ENCODE results near the gene LRP5.

The LRP5 gene

GRCh38 chr11:68380786-68381622, 68.6 kb downstream of the LRP5 start:
- Histone ChIP-seq H3K27ac (no peak overlapping the region), H3K9me3 (no peaks in the 10 kb centered on the region), H3K4me3 (ENCODE audit: low read depth in 1 of 2, low read length in 1 of 2) (no peak overlapping the region), H3K36me3 (no peaks in the 10 kb centered on the region), H3K4me1 (ENCODE audit: control insufficient read depth in 1 of 2, insufficient read depth in 1 of 2, low read depth in 1 of 2, low read length in 1 of 2) (peaks cover 5 to 6% of the 10 kb centered on the region in 2 experiments), H3K27me3 (peaks cover 32% of the 10 kb centered on the region)
- TF ChIP-seq, protein P1, sequence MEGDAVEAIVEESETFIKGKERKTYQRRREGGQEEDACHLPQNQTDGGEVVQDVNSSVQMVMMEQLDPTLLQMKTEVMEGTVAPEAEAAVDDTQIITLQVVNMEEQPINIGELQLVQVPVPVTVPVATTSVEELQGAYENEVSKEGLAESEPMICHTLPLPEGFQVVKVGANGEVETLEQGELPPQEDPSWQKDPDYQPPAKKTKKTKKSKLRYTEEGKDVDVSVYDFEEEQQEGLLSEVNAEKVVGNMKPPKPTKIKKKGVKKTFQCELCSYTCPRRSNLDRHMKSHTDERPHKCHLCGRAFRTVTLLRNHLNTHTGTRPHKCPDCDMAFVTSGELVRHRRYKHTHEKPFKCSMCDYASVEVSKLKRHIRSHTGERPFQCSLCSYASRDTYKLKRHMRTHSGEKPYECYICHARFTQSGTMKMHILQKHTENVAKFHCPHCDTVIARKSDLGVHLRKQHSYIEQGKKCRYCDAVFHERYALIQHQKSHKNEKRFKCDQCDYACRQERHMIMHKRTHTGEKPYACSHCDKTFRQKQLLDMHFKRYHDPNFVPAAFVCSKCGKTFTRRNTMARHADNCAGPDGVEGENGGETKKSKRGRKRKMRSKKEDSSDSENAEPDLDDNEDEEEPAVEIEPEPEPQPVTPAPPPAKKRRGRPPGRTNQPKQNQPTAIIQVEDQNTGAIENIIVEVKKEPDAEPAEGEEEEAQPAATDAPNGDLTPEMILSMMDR (IDR thresholded peaks at IDR 0.05): no peak

DNA sequence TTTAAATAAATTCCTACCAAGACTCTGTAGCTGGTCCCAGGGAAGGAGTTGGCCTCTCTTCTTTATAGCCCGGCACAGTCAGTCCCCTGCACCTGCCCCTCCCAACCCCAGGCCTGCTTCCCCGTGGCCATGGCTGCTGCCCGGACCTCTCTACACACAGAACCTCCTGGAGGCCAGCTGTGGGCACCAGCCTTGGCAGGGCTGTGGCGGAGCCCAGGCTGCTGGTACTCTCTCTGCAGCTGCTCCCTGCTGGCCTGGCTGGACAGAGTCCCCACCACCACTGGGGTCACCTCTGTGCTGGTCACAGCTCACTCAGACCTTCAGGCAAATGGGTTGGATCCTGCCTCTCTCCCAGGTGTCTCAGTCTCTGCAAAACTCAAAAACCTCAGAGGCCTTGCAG, 69.3 kb downstream of the LRP5 start:
- Histone ChIP-seq H3K27ac (no peak overlapping the region), H3K4me1 (ENCODE audit: control insufficient read depth in 1 of 2, insufficient read depth in 1 of 2, low read depth in 1 of 2, low read length in 1 of 2) (peaks cover 5 to 6% of the 10 kb centered on the region in 2 experiments), H3K4me3 (ENCODE audit: low read depth in 1 of 2, low read length in 1 of 2) (no peak overlapping the region), H3K36me3 (no peaks in the 10 kb centered on the region), H3K27me3 (peaks cover 32% of the 10 kb centered on the region), H3K9me3 (no peaks in the 10 kb centered on the region)
- TF ChIP-seq, protein P1 (IDR thresholded peaks at IDR 0.05): no peak

DNA sequence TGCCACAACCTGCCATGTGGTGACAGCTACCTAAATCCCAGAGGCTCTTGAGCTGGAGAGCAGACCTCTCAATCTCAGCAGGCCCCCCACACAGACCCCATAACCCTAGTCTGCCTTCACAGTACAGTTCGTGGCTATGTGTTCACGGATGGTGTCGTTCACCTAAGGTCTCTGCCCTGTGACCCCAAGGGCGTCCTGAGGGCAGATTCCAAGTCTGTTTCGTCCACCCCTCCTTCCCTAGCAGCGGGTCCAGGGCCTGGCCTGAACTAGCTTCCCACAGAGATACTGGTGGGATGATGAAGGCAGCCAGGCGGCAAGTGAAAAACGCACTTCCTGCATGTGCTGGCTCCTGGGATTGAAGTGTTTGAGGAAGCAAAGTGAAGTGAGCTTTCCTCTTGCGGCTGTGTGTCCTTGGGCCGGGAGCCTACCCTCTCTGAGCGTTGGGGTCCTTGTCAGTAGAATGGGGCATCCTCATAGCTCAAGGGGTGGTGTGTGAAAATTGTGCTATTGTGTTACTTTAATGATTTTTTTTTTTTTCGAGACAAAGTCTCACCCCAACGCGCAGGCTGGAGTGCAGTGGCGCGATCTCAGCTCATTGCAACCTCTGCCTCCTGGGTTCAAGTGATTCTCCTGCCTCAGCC, 70.1 kb downstream of the LRP5 start:
- Histone ChIP-seq H3K4me3 (ENCODE audit: low read depth in 1 of 2, low read length in 1 of 2) (no peak overlapping the region), H3K4me1 (ENCODE audit: control insufficient read depth in 1 of 2, insufficient read depth in 1 of 2, low read depth in 1 of 2, low read length in 1 of 2) (peaks cover 5 to 6% of the 10 kb centered on the region in 2 experiments), H3K36me3 (no peaks in the 10 kb centered on the region), H3K27me3 (peaks cover 32% of the 10 kb centered on the region), H3K9me3 (no peaks in the 10 kb centered on the region), H3K27ac (no peak overlapping the region)
- TF ChIP-seq, protein P1 (IDR thresholded peaks at IDR 0.05): no peak

GRCh38 chr11:68383976-68384501, 71.6 kb downstream of the LRP5 start:
- TF ChIP-seq, protein P1 (IDR thresholded peaks at IDR 0.05): peak; percentile 75
- Histone ChIP-seq H3K36me3 (no peaks in the 10 kb centered on the region), H3K27me3 (peaks cover 27% of the 10 kb centered on the region), H3K27ac (no peak overlapping the region), H3K4me3 (ENCODE audit: low read depth in 1 of 2, low read length in 1 of 2) (no peak overlapping the region), H3K9me3 (no peaks in the 10 kb centered on the region), H3K4me1 (ENCODE audit: control insufficient read depth in 1 of 2, insufficient read depth in 1 of 2, low read depth in 1 of 2, low read length in 1 of 2) (peaks cover 5 to 6% of the 10 kb centered on the region in 2 experiments)

- Histone ChIP-seq H3K9me3 (no peaks in the 10 kb centered on the region), H3K4me1 (ENCODE audit: control insufficient read depth in 1 of 2, insufficient read depth in 1 of 2, low read depth in 1 of 2, low read length in 1 of 2) (peaks cover 5 to 6% of the 10 kb centered on the region in 2 experiments), H3K36me3 (no peaks in the 10 kb centered on the region), H3K27me3 (peaks cover 22% of the 10 kb centered on the region), H3K27ac (no peak overlapping the region), H3K4me3 (ENCODE audit: low read depth in 1 of 2, low read length in 1 of 2) (no peak overlapping the region)
- TF ChIP-seq, protein P1 (IDR thresholded peaks at IDR 0.05): no peak
These were observed 72.2 kb downstream of the LRP5 start for GRCh38 chr11:68384530-68385081.
